Natural killer cell treated with Interleukin-12 subunit alpha and Interleukin-12 subunit beta and Interleukin-15 and Interleukin-18, amount 100 ng/mL, for 72 hours (primary cell): ENCODE data around the gene GFPT2. TPM values are rescaled to one million over a fixed set of nuclear protein-coding genes. Genes with fewer than 3 reads are reported as not detected.

ENCODE experiments used
- ATAC-seq, 2 donors: fragments of 150-1000 bp; cut with Tn5 transposase in 1 of 2; sonication (Bioruptor Pico), chemical (Tn5 transposase) in 1 of 2; 2 replicates each; pipeline ENCODE4 v1.10.0; 2021
- DNase-seq: peaks from one replicate; pipeline ENCODE4 v3.0.0; 2022; ENCODE audit warnings: low spot score
- H3K27ac Mint-ChIP-seq, 2 donors: 1 replicate in 1 of 2; 2 replicates in 1 of 2; pipeline ENCODE4 v1.8.0; 2022; ENCODE audit warnings: mixed read lengths in 2 of 2, mild to moderate bottlenecking in 1 of 2, moderate library complexity in 1 of 2
- H3K27me3 Mint-ChIP-seq, 2 donors: 1 replicate in 1 of 2; 2 replicates in 1 of 2; pipeline ENCODE4 v1.8.0; 2022; ENCODE audit warnings: mixed read lengths in 2 of 2
- H3K36me3 Mint-ChIP-seq: one replicate; pipeline ENCODE4 v1.8.0; 2022; ENCODE audit warnings: mixed read lengths
- H3K4me1 Mint-ChIP-seq, 2 donors: 1 replicate in 1 of 2; 2 replicates in 1 of 2; pipeline ENCODE4 v1.8.0; 2022; ENCODE audit warnings: low read depth in 2 of 2, mixed read lengths in 2 of 2, mild to moderate bottlenecking in 1 of 2
- H3K4me3 Mint-ChIP-seq: one replicate; pipeline ENCODE4 v1.8.0; 2022; ENCODE audit warnings: mixed read lengths
- H3K9me3 Mint-ChIP-seq: 2 replicates; pipeline ENCODE4 v1.8.0; 2022; ENCODE audit warnings: mixed read lengths
- total RNA-seq, 2 donors: library from RNA; stranded (reverse); gene quantifications; one replicate each; pipeline ENCODE4 v1.2.3, GENCODE V29; 2022

The GFPT2 gene
- total RNA-seq, 2 donors from 2014 or later, result 0.29 TPM; not detected in 1

DNA sequence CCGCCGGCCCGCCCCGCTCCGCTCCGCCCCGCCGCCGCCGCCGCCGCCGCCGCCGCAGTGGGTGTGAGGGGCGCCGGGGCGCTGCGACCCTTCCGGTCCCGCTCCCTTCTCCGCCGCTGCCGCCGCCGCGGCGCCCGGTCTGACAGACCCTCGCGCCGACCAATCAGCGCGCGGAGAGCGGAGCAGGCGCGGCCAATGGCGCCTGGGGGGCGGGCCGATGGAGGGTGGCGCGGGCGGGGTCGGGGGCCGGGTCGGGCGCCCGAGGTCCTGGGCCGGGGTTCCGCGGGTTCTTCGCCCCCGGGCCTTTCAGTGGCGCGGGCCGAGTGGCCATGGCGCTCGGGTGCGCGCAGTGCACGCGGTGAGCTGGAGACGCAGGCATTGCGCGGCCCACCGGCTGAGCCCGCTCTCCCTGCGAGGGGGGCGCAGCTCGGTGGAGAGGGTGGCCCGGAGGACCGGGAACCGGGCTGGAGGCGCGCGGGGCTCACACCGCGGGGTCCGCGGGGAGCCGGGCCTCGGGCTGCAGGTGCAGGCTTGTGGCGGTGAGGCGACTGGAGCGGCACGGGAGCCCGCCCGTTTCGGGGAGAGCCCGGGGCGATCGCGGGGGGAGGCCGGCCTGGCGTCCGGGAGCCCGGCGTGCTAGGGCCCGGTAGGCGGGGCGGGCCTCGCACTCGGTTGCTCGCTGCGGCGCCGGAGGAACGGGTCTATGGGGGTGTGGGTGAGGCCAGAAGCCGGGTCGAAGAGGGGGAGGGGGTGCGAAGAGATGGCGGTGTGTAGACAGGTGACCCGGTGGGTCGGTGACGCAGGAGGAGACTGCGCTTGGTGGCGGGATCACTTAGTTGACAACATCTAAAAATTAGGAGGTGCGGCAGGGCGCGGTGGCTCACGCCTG is 60.9 kb downstream of the GFPT2 start, which contains the start of gene MAPK9:
TSS of gene MAPK9 (minus strand) at position 141 of the 889 bp plus-strand sequence. CDS start 11,522 bp downstream, outside the sequence.
- peak; percentile 93 to 95 for ATAC-seq
- peak within 1 kb of the TSS; percentile 81 to 92 for H3K27ac Mint-ChIP-seq

DNA sequence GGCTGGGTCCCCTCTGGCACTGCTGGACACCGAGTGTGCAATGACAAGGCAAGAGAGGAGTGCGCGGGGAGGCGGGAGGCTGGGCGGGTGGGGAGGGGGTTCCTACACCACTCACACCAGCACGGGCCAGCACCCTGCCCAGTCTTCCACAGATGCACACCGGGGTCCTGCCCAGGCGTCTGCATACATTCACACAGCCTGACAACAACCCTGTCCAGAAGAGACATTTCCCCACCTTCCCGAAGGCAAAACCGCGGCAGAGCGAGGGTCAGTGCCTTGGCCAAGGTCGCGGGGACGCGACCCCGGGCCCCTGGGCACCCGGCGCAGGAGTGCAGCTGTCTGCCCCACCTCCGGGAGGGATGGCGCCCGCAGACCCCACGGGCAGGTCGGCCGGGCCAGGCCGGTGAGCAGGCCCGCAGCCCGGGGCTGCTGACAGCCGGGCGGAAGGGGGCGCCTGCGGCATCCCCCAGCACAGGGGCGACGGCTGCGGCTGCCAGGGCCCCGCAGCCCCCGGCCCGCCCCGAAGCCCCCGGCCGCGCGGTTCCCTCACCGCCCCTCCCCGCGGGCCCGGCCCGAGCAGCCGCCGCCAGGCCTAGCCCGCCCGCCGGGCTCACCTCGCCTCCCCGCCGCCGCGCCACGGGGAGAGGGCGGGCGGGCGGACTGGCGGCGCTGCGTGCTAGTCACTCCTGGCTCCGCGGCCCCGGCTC is 61.7 kb downstream of the GFPT2 start:
- Mint-ChIP-seq H3K27me3 (no peaks in the 10 kb centered on the region), H3K4me3 (peak overlapping the region; percentile 96), H3K27ac (peak overlapping the region; percentile 78 to 84), H3K4me1 (peaks cover 27 to 36% of the 10 kb centered on the region in 2 donors), H3K9me3 (no peaks in the 10 kb centered on the region), H3K36me3 (peaks cover 5% of the 10 kb centered on the region)
- ATAC-seq, result peak; percentile 46 to 58
- DNase-seq, result no peak

More for the DNA sequence above, 60.9 kb downstream of the GFPT2 start, which contains the start of gene MAPK9:
- H3K4me3 Mint-ChIP-seq, result peak within 1 kb of the TSS; percentile 96
- H3K9me3 Mint-ChIP-seq, result no peaks in the 10 kb centered on the region
- DNase-seq, result peak; percentile 88
- peaks cover 27 to 29% of the 10 kb centered on the region in 2 donors for H3K4me1 Mint-ChIP-seq
- peaks cover 5% of the 10 kb centered on the region for H3K36me3 Mint-ChIP-seq
- H3K27me3 Mint-ChIP-seq, result no peaks in the 10 kb centered on the region

- ATAC-seq (no peak), DNase-seq (no peak)
- Mint-ChIP-seq H3K27ac (peak overlapping the region; percentile 78 to 84), H3K36me3 (peaks cover 5% of the 10 kb centered on the region), H3K4me3 (peak overlapping the region; percentile 96), H3K4me1 (peaks cover 27 to 37% of the 10 kb centered on the region in 2 donors), H3K27me3 (no peaks in the 10 kb centered on the region), H3K9me3 (no peaks in the 10 kb centered on the region)
Observed at GRCh38 chr5:180290568-180291233, 62.4 kb downstream of the GFPT2 start.

DNA sequence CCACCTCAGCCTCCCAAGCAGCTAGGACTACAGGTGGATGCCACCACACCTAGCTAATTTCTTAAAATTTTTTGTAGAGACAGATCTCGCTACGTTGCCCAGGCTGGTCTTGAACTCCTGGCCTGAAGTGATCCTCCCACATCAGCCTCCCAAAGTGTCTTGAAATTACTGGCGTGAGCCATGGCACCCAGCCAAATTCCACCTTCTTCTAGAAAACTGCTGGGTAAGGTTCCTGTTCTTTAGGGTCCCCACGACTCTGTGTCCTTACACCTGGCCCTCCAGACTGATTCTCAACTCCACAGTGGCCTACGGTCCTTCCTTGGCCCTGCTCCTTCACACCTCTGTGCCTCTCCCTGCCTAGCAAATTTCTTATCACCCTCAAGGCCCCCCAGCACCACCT is 63.2 kb downstream of the GFPT2 start:
- Mint-ChIP-seq H3K4me1 (peaks cover 27 to 40% of the 10 kb centered on the region in 2 donors), H3K4me3 (peak overlapping the region; percentile 96), H3K9me3 (no peaks in the 10 kb centered on the region), H3K27ac (peak overlapping the region; percentile 78 to 84), H3K27me3 (no peaks in the 10 kb centered on the region), H3K36me3 (peaks cover 5% of the 10 kb centered on the region)
- ATAC-seq (no peak), DNase-seq (no peak)

- Mint-ChIP-seq H3K9me3 (no peaks in the 10 kb centered on the region), H3K36me3 (peaks cover 9% of the 10 kb centered on the region), H3K4me3 (no peak overlapping the region), H3K4me1 (peaks cover 27 to 43% of the 10 kb centered on the region in 2 donors), H3K27me3 (no peaks in the 10 kb centered on the region), H3K27ac (no peak overlapping the region)
- ATAC-seq, result no peak
- no peak for DNase-seq
Observed at GRCh38 chr5:180289433-180289832, 63.7 kb downstream of the GFPT2 start.

DNA sequence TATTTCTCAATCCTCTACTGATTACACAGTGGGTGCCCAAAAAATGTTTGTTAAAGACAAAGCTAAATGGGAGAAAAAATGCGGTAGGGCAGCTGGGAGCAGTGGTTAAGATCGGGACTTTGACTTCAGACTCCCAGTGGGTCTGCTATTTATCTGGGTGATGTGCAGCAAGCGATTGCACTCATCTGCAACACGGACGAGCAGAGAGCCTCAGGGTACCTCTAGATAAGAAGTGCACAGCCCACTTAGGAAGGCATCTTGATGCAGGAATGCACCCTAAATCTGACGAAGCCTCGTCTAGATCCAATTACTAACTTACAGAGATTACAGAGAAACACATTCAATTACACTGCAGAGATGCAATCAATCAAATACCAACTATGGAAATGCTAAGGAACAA is 65.3 kb downstream of the GFPT2 start:
- peaks cover 17 to 34% of the 10 kb centered on the region in 2 donors for H3K4me1 Mint-ChIP-seq
- no peak overlapping the region for H3K27ac Mint-ChIP-seq
- ATAC-seq, result no peak
- no peak for DNase-seq
- H3K9me3 Mint-ChIP-seq, result no peaks in the 10 kb centered on the region
- no peaks in the 10 kb centered on the region for H3K27me3 Mint-ChIP-seq
- peaks cover 16% of the 10 kb centered on the region for H3K36me3 Mint-ChIP-seq
- H3K4me3 Mint-ChIP-seq, result no peak overlapping the region

GRCh38 chr5:180287404-180287803 is 65.7 kb downstream of the GFPT2 start:
- no peaks in the 10 kb centered on the region for H3K27me3 Mint-ChIP-seq
- H3K27ac Mint-ChIP-seq, result no peak overlapping the region
- peaks cover 16 to 34% of the 10 kb centered on the region in 2 donors for H3K4me1 Mint-ChIP-seq
- H3K4me3 Mint-ChIP-seq, result no peak overlapping the region
- ATAC-seq, result no peak
- no peaks in the 10 kb centered on the region for H3K9me3 Mint-ChIP-seq
- DNase-seq, result no peak
- peaks cover 16% of the 10 kb centered on the region for H3K36me3 Mint-ChIP-seq

- H3K27me3 Mint-ChIP-seq, result no peaks in the 10 kb centered on the region
- peaks cover 4 to 31% of the 10 kb centered on the region in 2 donors for H3K4me1 Mint-ChIP-seq
- ATAC-seq, result no peak
- no peaks in the 10 kb centered on the region for H3K9me3 Mint-ChIP-seq
- no peak for DNase-seq
- no peak overlapping the region for H3K27ac Mint-ChIP-seq
- no peak overlapping the region for H3K4me3 Mint-ChIP-seq
- peaks cover 24% of the 10 kb centered on the region for H3K36me3 Mint-ChIP-seq
Observed at GRCh38 chr5:180284149-180284548, 69.0 kb downstream of the GFPT2 start.

GRCh38 chr5:180283026-180283615 is 70.0 kb downstream of the GFPT2 start:
- Mint-ChIP-seq H3K4me1 (peaks cover 4 to 34% of the 10 kb centered on the region in 2 donors), H3K27me3 (no peaks in the 10 kb centered on the region), H3K9me3 (no peaks in the 10 kb centered on the region), H3K36me3 (peaks cover 33% of the 10 kb centered on the region), H3K4me3 (no peak overlapping the region), H3K27ac (no peak overlapping the region)
- no peak for DNase-seq
- no peak for ATAC-seq

DNA sequence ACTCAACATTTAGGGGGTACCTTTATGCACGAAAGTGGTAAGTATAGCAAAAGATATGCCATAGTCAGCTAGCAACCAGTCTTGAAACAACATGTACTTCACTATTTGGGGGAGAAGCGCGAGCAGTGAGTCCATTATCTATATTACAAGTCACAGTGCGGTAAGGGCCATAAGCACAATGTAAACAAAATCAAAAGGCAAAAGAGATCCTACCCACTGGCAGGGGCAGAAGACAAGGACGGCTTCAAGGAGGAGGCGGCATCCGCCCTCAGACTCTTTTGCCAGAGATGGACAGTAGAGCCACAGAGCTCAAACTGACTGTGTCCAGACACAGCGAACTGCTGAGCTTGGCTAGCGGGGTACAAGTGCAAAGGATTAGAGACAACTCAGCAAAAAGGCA is 70.9 kb downstream of the GFPT2 start:
- Mint-ChIP-seq H3K4me3 (no peak overlapping the region), H3K27me3 (no peaks in the 10 kb centered on the region), H3K9me3 (no peaks in the 10 kb centered on the region), H3K27ac (no peak overlapping the region), H3K4me1 (peaks cover 0 to 28% of the 10 kb centered on the region in 2 donors), H3K36me3 (peaks cover 36% of the 10 kb centered on the region)
- ATAC-seq (peak in 1 of 2 donors; percentile 17), DNase-seq (no peak)

DNA sequence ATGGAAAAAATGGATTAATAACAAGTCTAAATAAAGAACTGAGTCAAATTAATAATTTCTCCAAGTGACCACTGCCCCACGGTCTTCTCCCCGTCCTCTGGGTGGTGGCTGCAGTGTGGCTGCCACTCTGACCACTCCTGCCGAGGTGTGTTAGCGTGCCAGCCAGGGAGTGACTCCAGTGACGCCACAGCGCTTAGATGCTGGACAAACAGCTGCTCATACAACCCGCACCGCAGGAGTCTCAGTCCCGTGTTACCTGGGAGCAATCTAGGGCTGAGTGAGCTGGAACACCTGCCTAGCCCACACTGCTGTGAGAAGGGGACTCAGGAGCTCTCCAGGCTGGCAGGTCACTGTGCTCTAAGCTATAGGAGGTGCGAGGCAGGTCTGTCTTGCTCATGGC is 71.4 kb downstream of the GFPT2 start:
- H3K9me3 Mint-ChIP-seq, result no peaks in the 10 kb centered on the region
- no peaks in the 10 kb centered on the region for H3K27me3 Mint-ChIP-seq
- H3K4me3 Mint-ChIP-seq, result no peak overlapping the region
- ATAC-seq (no peak), DNase-seq (no peak)
- no peak overlapping the region for H3K27ac Mint-ChIP-seq
- peaks cover 40% of the 10 kb centered on the region for H3K36me3 Mint-ChIP-seq
- H3K4me1 Mint-ChIP-seq, result peaks cover 0 to 27% of the 10 kb centered on the region in 2 donors

GRCh38 chr5:180274695-180275094 is 78.4 kb downstream of the GFPT2 start:
- Mint-ChIP-seq H3K9me3 (peaks cover 3% of the 10 kb centered on the region), H3K36me3 (peaks cover 52% of the 10 kb centered on the region)

GRCh38 chr5:180271221-180271620 is 81.9 kb downstream of the GFPT2 start:
- peaks cover 35% of the 10 kb centered on the region for H3K36me3 Mint-ChIP-seq
- no peak for ATAC-seq
- no peak overlapping the region for H3K4me3 Mint-ChIP-seq
- peaks cover 3% of the 10 kb centered on the region for H3K9me3 Mint-ChIP-seq
- DNase-seq, result no peak
- no peaks in the 10 kb centered on the region for H3K27me3 Mint-ChIP-seq
- H3K27ac Mint-ChIP-seq, result no peak overlapping the region
- H3K4me1 Mint-ChIP-seq, result peaks cover 0 to 8% of the 10 kb centered on the region in 2 donors

More at GRCh38 chr5:180274695-180275094, 78.4 kb downstream of the GFPT2 start:
- H3K27me3 Mint-ChIP-seq, result no peaks in the 10 kb centered on the region
- ATAC-seq (no peak), DNase-seq (no peak)
- H3K27ac Mint-ChIP-seq, result no peak overlapping the region
- peaks cover 0 to 19% of the 10 kb centered on the region in 2 donors for H3K4me1 Mint-ChIP-seq
- H3K4me3 Mint-ChIP-seq, result no peak overlapping the region
